NCI-H69 (cell line): Measurements from ENCODE around the gene NABP1.

Source experiments
- DNase-seq: peaks from one replicate; lab custom pipeline; 2025; lab: John Stamatoyannopoulos, UW

Gene NABP1

GRCh38 chr2:191649519-191649918 lies 28.4 kb upstream of the NABP1 start:
- DNase-seq: no peak

GRCh38 chr2:191650896-191651773 lies 26.8 kb upstream of the NABP1 start:
- DNase-seq: no peak

DNA sequence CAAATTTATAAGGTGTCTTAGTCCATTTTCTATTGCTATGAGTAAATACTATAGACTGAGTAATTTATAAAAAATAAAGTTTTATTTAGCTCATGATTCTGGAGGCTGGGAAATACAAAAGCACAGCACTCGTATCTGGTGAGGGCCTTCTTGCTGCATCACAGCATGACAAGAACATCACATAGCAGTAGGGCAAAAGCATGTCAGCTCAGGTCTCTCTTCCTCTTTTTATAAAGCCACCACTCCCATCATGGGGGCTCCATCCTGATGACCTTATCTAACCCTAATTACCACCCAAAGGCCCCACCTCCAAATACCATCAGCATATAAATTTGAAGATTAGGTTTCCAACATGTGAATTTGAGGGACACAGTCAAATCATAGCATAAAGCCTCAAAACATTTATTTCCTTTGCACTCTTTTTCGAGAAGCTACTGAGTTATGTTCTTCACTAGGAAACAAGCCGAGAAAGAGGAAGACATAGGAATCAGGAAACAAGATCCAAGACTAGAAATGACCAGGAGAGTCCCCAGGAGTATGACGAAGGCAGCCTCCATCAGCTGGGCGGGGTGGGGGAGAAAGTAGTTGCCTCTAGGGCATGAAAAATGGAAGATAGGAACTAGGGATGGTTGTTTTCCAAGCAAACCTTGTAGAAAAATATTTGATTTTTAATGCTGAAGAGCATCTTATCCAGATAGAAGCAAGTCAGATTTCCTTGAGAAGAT lies 24.1 kb upstream of the NABP1 start:
- DNase-seq: no peak

DNA sequence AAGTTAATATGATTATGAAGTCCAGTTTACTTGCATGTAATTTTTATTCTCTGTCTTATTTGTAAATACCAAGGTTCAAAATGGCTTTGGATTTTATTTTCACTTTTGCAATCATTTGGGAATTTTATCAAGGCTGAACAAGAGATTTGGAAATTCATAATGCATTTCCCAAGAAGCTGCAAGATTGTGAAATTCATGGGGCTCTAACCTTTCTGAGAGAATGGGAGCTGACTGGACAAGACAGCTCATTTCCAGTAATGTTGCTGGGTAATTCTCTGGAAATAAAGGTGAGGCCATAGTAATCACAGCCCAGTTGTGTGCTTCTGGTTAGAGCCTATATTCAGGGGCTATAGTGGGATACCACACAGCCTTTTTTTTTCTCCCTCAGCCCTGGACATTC lies 21.5 kb upstream of the NABP1 start:
- no peak for DNase-seq

- DNase-seq: no peak
Measured at GRCh38 chr2:191656792-191657191, 21.1 kb upstream of the NABP1 start.

- no peak for DNase-seq
Measured at GRCh38 chr2:191657977-191658376, 20.0 kb upstream of the NABP1 start.

- DNase-seq: no peak
Measured at GRCh38 chr2:191659198-191659597, 18.7 kb upstream of the NABP1 start.

GRCh38 chr2:191660575-191660974 lies 17.4 kb upstream of the NABP1 start:
- DNase-seq: no peak

DNA sequence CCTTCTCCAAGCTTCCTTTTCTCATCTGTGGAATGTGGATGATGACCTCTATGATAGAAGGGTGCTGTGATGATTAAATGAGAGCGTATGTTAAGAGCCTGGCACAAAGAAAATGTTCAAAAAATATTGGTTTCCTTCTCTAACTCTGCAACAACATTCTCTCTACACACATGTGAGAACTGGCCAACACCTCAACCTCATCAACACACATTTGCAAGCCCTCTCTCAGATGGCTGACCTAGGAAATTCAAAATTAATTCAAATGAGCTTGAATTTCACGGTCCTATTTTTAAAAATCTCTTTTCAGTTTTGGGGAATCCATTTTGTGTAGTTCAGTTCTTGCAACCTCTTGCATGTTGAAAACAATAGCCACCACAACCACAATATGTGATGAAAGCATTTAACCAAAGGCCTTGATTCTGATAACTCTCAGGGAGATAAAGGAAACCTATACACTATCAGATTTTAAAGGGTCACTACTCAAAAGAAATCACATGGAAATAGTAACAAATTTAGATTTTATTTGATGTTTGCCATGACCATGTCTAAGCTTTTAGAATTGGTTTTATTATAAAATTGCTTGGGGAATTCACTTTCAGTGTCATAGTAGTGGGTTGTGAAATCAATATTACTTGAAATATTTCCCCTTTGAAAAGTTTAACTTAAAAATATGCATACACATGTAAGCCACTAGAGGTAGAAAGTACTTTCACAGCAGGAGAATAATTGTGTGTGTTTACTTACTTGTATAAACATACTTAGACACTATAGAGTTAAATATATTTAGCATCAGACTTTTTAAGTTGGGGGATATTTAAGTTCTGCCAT lies 16.6 kb upstream of the NABP1 start:
- no peak for DNase-seq

DNA sequence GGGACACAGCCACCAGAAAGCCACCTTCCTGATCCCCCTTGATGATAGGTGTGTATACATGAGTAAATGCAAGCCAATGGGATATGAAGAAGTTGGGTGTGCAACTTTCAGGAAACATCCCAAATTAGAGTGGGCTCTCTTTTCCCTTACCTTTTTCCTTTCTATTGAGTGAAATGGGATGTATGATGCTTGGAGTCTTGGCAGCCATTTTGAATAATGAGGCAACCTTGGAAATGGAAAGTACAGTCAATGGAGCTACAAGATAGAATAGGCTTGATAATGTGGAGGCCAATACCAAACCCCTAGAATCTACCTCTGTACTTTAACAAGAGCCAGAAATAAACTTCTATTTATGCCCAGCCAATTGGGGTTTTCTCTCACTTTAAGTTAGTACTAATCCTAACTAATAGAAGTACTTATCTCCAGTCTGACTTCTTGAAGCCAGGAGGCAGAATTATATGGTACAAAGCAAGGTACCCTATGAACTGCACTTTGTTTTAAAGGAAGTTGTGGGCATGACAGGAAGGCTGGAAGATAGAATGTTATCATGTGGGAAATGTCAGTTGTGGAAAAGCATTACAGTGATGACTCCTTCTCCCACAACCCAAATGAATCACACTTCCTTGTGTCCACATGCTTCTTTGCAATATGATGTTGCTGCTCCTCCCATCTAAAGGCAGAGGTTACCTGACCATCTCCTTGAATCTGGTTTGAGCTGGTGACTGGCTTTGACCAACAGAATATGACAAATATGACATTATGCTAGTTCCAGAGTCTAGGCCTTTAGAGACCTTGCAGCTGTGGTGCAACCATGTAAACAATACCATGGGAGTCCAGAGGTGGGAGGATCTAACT lies 12.9 kb upstream of the NABP1 start:
- no peak for DNase-seq

GRCh38 chr2:191666226-191666625 lies 11.7 kb upstream of the NABP1 start:
- DNase-seq: no peak

GRCh38 chr2:191666732-191667131 lies 11.2 kb upstream of the NABP1 start:
- no peak for DNase-seq

GRCh38 chr2:191670076-191670475 lies 7.9 kb upstream of the NABP1 start:
- no peak for DNase-seq

GRCh38 chr2:191670787-191671186 lies 7.1 kb upstream of the NABP1 start:
- DNase-seq: no peak

- DNase-seq: no peak
Measured at GRCh38 chr2:191675807-191676721, 1.9 kb upstream of the NABP1 start.

- DNase-seq: peak; percentile 20
Measured at GRCh38 chr2:191676790-191677645, 918 bp upstream of the NABP1 start.

- peak; percentile 7 for DNase-seq
Measured at GRCh38 chr2:191678437-191679100, 633 bp downstream of the NABP1 start.

- no peak for DNase-seq
Measured at GRCh38 chr2:191679818-191680600, 2.1 kb downstream of the NABP1 start.
